C4-2B (cell line): Measurements from ENCODE around the gene TOR2A.

ENCODE experiments used
- ZFX ChIP-seq: fragments of 450-650 bp; IDR thresholded peaks from 2 replicates; pipeline ENCODE4 v1.6.1; 2017
- TF ChIP-seq, protein P1 (sequence below): fragments of 450-650 bp; conservative IDR thresholded peaks from 2 replicates; pipeline ENCODE4 v1.5.1; 2017; ENCODE audit warnings: mild to moderate bottlenecking

DNA sequence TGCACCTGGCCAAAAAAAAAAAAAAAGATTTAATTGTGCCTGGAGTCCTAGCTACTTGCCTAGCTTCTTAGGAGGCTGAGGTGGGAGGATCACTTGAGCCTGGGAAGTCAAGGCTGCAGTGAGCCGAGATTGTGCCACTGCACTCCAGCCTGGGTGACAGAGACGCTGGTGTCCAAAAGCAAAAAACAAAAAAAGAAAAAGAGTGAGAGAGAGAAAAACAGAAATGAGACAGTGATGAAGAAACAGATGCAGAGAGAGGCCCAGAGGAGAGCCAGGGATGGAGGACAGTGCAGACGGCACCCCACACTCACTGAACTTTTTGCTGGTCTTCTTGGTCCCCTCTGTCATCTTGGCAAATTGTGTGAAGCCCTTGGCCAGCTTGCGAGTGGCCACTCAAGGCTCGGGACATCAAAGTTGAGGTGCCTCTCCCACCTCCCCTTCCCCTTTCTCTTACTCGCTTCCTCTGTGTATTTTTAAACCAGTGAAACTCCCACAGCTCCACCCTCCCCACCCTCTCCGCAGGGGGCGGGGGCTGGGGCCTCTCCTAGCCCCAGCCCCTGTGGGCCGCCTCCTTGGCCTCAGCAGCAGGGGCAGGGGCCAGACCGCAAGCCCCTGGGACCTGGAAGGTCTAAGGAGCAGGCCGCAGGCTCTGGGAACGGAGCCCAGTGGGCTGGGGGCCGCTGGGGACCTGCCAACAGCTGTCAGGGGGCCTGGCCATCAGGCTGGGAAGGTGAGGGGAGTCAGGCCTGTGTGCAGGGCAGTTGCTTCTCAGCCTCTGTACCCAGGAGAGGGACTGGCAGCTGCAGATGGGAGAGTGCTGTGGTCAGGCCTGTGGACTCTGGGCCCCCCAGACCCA, 43.4 kb upstream of the TOR2A start, which contains the start of gene SH2D3C:
- TF ChIP-seq, protein P1, sequence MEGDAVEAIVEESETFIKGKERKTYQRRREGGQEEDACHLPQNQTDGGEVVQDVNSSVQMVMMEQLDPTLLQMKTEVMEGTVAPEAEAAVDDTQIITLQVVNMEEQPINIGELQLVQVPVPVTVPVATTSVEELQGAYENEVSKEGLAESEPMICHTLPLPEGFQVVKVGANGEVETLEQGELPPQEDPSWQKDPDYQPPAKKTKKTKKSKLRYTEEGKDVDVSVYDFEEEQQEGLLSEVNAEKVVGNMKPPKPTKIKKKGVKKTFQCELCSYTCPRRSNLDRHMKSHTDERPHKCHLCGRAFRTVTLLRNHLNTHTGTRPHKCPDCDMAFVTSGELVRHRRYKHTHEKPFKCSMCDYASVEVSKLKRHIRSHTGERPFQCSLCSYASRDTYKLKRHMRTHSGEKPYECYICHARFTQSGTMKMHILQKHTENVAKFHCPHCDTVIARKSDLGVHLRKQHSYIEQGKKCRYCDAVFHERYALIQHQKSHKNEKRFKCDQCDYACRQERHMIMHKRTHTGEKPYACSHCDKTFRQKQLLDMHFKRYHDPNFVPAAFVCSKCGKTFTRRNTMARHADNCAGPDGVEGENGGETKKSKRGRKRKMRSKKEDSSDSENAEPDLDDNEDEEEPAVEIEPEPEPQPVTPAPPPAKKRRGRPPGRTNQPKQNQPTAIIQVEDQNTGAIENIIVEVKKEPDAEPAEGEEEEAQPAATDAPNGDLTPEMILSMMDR = no peak
- no peak for TF ChIP-seq ZFX
